HUES6 (cell line): Measurements from ENCODE around the gene DACH1.

Experiments used
- H3K27ac ChIP-seq: 2 replicates; pipeline ENCODE4 v1.7.0; 2013; ENCODE audit warnings: low read depth, mild to moderate bottlenecking, low read length, inconsistent platforms
- H3K27me3 ChIP-seq: 2 replicates; pipeline ENCODE4 v1.6.1; 2013; ENCODE audit warnings: low read length; ENCODE audit not compliant: control insufficient read depth, insufficient read depth
- H3K36me3 ChIP-seq: 2 replicates; pipeline ENCODE4 v1.6.1; 2013; ENCODE audit warnings: low read length; ENCODE audit not compliant: control insufficient read depth, insufficient read depth
- H3K4me1 ChIP-seq: 2 replicates; pipeline ENCODE4 v1.6.1; 2013; ENCODE audit warnings: low read length; ENCODE audit not compliant: control insufficient read depth, insufficient read depth
- H3K4me3 ChIP-seq: 2 replicates; pipeline ENCODE4 v1.5.1; 2013; ENCODE audit warnings: low read depth, low read length
- H3K9ac ChIP-seq: one replicate; pipeline ENCODE4 v1.6.1; 2013; ENCODE audit warnings: mild to moderate bottlenecking, low read length
- H3K9me3 ChIP-seq: 2 replicates; pipeline ENCODE4 v1.6.1; 2013; ENCODE audit warnings: low read depth, low read length; ENCODE audit not compliant: control insufficient read depth, insufficient read depth

DACH1 gene

DNA sequence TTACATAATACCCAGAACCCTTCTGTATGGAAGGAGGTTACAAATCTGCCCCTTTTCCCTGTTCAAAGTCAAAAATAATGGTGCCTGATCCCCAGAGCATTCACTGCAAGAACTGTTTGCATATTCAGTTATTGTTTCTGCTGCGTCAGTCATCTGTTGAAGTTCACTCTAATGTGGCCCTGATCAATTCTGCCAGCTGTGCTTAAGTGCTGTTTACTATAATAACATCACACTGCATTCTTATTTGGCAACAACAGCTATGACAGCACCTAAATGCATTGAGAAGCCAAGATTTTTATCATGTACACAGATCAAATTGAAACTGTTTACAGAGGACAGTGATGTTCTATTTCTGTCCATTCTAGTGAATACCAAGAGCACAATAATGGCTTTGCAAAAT, 115.9 kb downstream of the DACH1 start:
- no peak overlapping the region for H3K4me3 ChIP-seq
- H3K27ac ChIP-seq: no peak overlapping the region
- H3K27me3 ChIP-seq: no peaks in the 10 kb centered on the region
- H3K9ac ChIP-seq: no peak overlapping the region
- no peaks in the 10 kb centered on the region for H3K4me1 ChIP-seq
- no peaks in the 10 kb centered on the region for H3K36me3 ChIP-seq
- H3K9me3 ChIP-seq: no peaks in the 10 kb centered on the region

DNA sequence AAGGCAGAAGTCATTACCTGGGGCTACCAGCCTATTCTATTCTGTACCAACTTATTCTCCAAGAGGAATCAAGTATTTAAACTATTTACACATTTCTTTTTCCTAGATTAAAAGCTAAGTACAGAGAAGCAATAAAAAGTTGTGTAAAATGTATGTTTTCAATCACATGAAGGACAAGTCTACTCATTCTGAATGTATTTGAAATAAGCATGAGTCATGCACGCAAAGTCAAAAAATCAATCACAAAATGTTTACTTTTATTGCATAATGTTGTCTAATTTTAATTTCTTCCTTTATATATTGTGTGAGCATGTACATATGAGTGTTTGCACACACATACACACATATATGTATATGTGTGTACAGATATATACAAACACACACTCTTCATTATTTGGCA, 136.7 kb downstream of the DACH1 start:
- Histone ChIP-seq H3K27me3 (no peaks in the 10 kb centered on the region), H3K9me3 (no peaks in the 10 kb centered on the region), H3K27ac (no peak overlapping the region), H3K4me1 (peaks cover 14% of the 10 kb centered on the region), H3K4me3 (no peak overlapping the region), H3K36me3 (no peaks in the 10 kb centered on the region), H3K9ac (no peak overlapping the region)

DNA sequence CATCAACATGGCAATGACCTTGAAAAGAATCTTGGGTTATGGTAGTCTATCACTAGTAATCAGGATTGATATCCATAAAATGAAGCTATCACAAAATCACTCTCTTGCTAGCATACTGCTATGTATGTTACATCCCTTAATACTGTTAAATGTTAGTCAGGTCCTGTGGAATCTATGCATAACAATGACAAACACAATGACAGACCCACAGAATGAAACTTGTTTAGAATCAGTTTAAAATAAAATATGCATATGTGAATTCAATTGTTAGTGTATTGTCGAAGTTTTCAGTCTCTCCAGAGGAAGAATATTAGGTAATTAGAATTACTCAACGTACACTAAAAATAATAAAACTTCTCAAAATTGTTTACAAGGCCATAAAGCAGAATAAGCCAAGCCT, 137.6 kb downstream of the DACH1 start:
- Histone ChIP-seq H3K27me3 (no peaks in the 10 kb centered on the region), H3K4me1 (peaks cover 14% of the 10 kb centered on the region), H3K27ac (no peak overlapping the region), H3K36me3 (no peaks in the 10 kb centered on the region), H3K9me3 (no peaks in the 10 kb centered on the region), H3K4me3 (no peak overlapping the region), H3K9ac (no peak overlapping the region)

DNA sequence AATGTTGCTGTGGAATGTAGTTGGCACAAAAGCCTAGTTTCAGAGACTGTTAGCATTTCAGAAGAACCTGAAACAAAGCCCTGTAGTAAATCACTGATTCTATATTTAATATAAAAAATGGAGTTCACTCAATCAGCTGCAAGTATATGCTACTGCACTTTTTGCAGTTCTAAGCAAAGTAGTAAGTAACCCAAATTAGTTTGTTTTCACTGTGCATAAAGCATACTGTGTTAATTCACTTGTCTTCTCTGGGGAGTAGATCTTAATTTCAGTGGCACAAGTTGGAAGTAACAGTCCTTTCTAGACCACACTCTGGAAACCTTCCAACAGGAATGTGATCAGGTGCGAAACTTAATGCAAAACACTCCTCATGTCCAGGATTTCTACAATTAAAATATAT, 139.3 kb downstream of the DACH1 start:
- Histone ChIP-seq H3K4me3 (no peak overlapping the region), H3K9ac (no peak overlapping the region), H3K4me1 (peaks cover 14% of the 10 kb centered on the region), H3K36me3 (no peaks in the 10 kb centered on the region), H3K9me3 (no peaks in the 10 kb centered on the region), H3K27ac (no peak overlapping the region), H3K27me3 (no peaks in the 10 kb centered on the region)

DNA sequence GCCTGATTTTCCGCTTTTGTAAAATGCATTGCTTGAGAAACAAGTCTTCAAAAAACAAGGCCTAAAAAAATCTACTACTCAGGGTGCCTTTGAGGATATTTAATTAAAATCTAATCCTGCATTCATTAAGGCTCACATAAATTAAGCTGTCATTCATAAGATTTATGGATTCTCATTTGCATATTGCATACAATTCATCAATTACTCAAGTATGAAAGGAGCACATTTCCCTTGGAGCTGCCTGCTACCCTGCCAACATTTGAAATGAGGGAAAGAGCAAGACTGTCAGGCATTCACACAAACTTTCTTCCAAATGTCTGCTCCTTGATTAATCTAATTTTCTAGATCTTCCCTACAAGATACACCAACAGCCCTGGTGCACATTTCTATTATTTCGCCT, 140.0 kb downstream of the DACH1 start:
- no peak overlapping the region for H3K9ac ChIP-seq
- no peak overlapping the region for H3K4me3 ChIP-seq
- no peaks in the 10 kb centered on the region for H3K27me3 ChIP-seq
- peaks cover 14% of the 10 kb centered on the region for H3K4me1 ChIP-seq
- no peaks in the 10 kb centered on the region for H3K36me3 ChIP-seq
- H3K27ac ChIP-seq: no peak overlapping the region
- no peaks in the 10 kb centered on the region for H3K9me3 ChIP-seq

DNA sequence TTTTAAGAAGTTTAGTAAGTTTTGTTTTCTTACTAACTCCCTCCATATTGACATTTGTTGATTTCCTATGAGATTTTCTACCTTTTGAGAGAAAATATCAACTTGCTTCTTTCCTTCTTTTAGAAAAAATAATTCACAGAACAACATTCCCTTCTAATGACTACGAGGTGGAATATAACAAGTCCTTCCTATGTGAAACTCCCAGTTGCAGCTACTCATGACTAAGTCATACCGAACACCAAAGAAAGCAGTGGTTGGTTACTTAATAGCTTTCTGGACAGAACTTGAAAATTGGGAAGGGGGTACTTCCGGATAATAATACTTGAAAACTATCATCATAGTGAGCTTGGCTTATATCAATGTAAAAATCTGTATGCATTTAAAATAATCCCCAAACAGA, 144.8 kb downstream of the DACH1 start:
- H3K4me1 ChIP-seq: peaks cover under 1% of the 10 kb centered on the region; the same call in 1 of the 2 replicates
- no peaks in the 10 kb centered on the region for H3K9me3 ChIP-seq
- H3K4me3 ChIP-seq: no peak overlapping the region
- no peaks in the 10 kb centered on the region for H3K36me3 ChIP-seq
- no peak overlapping the region for H3K9ac ChIP-seq
- H3K27ac ChIP-seq: no peak overlapping the region
- H3K27me3 ChIP-seq: no peaks in the 10 kb centered on the region

DNA sequence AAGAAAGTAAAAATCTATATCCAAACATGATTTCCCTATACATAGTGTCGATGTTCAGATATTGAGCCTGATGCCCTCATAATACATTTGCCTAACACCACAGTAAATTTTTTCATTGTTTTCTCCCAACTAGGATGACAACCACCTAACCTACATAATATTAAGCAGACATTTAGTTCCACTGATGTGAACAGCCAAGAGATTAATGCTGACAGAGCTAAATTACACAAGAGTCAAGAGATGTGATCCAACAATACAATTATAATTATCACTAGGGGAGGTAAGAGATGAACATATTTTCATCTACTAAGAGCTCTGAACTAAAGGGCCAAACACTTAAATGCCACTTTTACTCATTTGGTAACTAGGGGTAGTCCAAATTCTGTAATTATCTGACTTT, 145.9 kb downstream of the DACH1 start:
- H3K9me3 ChIP-seq: no peaks in the 10 kb centered on the region
- no peak overlapping the region for H3K9ac ChIP-seq
- no peaks in the 10 kb centered on the region; the same call in 1 of the 2 replicates for H3K4me1 ChIP-seq
- H3K4me3 ChIP-seq: no peak overlapping the region
- no peak overlapping the region for H3K27ac ChIP-seq
- H3K27me3 ChIP-seq: no peaks in the 10 kb centered on the region
- H3K36me3 ChIP-seq: no peaks in the 10 kb centered on the region

DNA sequence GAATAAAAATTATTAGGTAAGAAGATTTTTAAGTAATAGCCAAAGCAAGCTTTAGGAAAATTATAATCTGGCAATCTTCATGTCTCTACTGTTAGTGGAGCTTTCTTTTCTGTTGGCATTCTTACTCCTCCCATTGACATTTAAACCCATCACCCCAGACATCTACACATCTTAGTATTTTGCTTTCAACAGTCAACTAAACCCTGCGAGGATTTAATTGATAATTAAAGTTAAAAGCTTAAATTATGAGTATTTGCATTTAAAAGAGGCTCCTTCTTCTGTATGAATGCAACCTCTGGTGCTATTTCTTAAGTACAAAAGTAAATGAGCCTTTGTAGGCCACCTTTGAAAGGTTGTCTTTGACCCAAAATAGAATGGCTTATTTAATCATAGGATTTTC, 148.1 kb downstream of the DACH1 start:
- no peaks in the 10 kb centered on the region; the same call in 1 of the 2 replicates for H3K4me1 ChIP-seq
- no peak overlapping the region for H3K27ac ChIP-seq
- H3K36me3 ChIP-seq: no peaks in the 10 kb centered on the region
- H3K4me3 ChIP-seq: no peak overlapping the region
- H3K27me3 ChIP-seq: no peaks in the 10 kb centered on the region
- H3K9me3 ChIP-seq: no peaks in the 10 kb centered on the region
- H3K9ac ChIP-seq: no peak overlapping the region

DNA sequence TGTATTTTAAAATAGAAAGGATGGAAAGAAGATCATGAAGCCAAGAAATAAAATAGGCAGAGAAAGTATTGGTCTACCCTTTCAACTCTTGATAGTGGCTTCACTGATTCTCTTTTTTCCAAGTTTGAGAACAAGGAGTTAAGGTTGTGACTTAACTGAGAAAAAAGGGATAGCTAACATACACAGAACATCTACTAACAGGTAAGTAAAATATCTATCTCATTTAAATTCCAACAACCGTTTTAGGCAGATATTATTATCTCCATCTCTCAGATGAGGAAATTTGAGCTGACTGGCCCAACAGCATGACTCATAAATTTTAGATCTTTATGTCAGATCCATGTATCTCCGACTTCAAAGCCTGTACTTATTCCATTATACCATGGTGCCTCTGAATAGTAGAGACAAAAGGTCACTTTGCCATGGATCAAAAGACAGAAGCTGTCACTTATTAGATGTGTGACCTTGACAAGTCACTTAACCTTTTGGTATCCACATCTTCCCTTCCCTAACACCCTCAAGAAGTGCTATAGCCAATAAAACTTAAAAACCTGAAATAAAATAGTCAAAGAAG, 152.1 kb downstream of the DACH1 start:
- Histone ChIP-seq H3K4me1 (no peaks in the 10 kb centered on the region; the same call in 1 of the 2 replicates), H3K27ac (no peak overlapping the region), H3K9ac (no peak overlapping the region), H3K4me3 (no peak overlapping the region), H3K36me3 (no peaks in the 10 kb centered on the region), H3K27me3 (no peaks in the 10 kb centered on the region), H3K9me3 (no peaks in the 10 kb centered on the region)

DNA sequence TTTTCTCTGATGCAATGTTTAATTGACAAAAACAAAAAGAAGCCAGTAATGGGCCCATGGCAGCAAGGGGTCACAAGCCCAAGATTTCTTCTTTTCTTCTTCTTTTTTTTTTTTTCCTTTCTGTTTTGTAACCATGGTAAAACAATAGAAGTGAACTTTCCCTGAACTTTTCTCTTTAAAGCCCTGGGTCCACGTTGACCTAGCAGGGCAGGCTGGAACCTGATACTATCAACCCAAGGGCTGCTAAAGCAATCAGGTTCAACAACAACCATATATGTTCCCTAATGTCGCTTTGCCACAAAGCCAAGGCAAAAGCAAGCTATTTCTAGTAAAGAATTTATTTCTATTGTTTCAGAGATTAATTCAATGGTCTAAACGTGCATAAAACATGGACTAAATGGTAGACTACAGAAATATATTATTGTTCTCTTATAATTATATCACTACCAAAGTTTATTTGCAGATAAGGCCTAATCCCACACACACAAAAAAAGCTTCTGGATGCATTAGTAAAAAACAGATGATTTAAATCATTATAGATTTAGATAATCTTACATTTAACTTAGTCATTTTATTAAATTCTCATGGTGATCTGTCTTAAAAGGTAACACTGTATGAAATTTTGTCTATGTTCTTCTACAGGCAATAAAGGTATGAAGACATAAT, 153.9 kb downstream of the DACH1 start:
- Histone ChIP-seq H3K27me3 (no peaks in the 10 kb centered on the region), H3K4me3 (no peak overlapping the region), H3K27ac (no peak overlapping the region)

DNA sequence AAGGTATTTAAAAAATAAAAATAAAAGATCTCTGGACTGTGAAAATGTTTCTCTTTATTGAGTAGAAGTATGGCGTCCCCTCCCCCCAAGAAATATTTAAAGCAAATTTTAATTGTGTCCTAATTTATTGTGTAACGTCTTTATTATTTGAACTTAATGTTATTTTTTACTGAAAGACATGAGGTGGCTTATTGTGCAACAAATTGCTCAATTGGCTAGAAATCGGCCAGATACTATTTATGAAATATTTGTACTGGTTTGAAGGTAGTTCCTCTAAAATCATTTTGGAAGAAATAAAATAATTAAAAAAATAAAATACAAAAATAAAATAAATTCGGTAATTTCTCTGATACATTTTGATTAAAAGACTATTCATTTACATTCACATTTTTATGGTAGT, 162.3 kb downstream of the DACH1 start:
- H3K27ac ChIP-seq: no peak overlapping the region
- H3K36me3 ChIP-seq: no peaks in the 10 kb centered on the region
- no peak overlapping the region for H3K9ac ChIP-seq
- no peak overlapping the region for H3K4me3 ChIP-seq
- no peaks in the 10 kb centered on the region for H3K4me1 ChIP-seq
- no peaks in the 10 kb centered on the region for H3K27me3 ChIP-seq
- H3K9me3 ChIP-seq: no peaks in the 10 kb centered on the region

More for the DNA sequence above, 153.9 kb downstream of the DACH1 start:
- no peaks in the 10 kb centered on the region for H3K36me3 ChIP-seq
- no peaks in the 10 kb centered on the region for H3K9me3 ChIP-seq
- no peaks in the 10 kb centered on the region for H3K4me1 ChIP-seq
- H3K9ac ChIP-seq: no peak overlapping the region
